Naive thymus-derived CD4-positive, alpha-beta T cell (primary cell): Measurements from ENCODE around the gene GARIN5A. TPM values are rescaled to one million over a fixed set of nuclear protein-coding genes. Genes with fewer than 3 reads are reported as not detected.
A peak's percentile ranks its signal among the peaks of the same experiment; 100 is the strongest.

Source experiments
- ATAC-seq: fragments of 150-1000 bp; cut with Tn5 transposase; 2 replicates; pipeline ENCODE4 v1.10.0; 2021; ENCODE audit warnings: mild to moderate bottlenecking, moderate library complexity
- CTCF ChIA-PET: fragments of 350-600 bp; sonication (Branson Sonifier 250); formaldehyde crosslinking; loops from one replicate; lab custom pipeline; 2021; ENCODE audit warnings: antibody characterized with exemption; lab: Charles Lee
- POLR2A ChIA-PET: fragments of 350-600 bp; sonication (Branson Sonifier 250); formaldehyde crosslinking; loops from one replicate; lab custom pipeline; 2021; ENCODE audit warnings: antibody characterized with exemption, inconsistent platforms; lab: Charles Lee
- DNase-seq, 9 donors: peaks; one replicate each; pipeline versions ENCODE4 v3.0.0 to v3.0.0-alpha.2; 2020 to 2022; ENCODE audit warnings: mixed read lengths in 1 of 9
- H3K27ac ChIP-seq: one replicate; pipeline ENCODE4 v1.7.0; 2013; ENCODE audit warnings: mild to moderate bottlenecking, low read depth, low read length, moderate library complexity
- H3K27me3 ChIP-seq, 2 donors: one replicate each; pipeline ENCODE4 v1.7.0; 2013; ENCODE audit warnings: low read length in 2 of 2, mild to moderate bottlenecking in 2 of 2, moderate library complexity in 2 of 2; ENCODE audit not compliant: control insufficient read depth in 2 of 2, insufficient read depth in 2 of 2
- H3K36me3 ChIP-seq, 3 experiments: 1 replicate in 2 of 3; 2 replicates in 1 of 3; pipeline ENCODE4 v1.7.0; 2013; ENCODE audit warnings: low read length in 3 of 3, mild to moderate bottlenecking in 3 of 3, moderate library complexity in 1 of 3; ENCODE audit not compliant: insufficient read depth in 3 of 3, control insufficient read depth in 2 of 3
- H3K4me1 ChIP-seq, 2 donors: one replicate each; pipeline ENCODE4 v1.7.0; 2013; ENCODE audit warnings: low read length in 2 of 2, mild to moderate bottlenecking in 2 of 2, moderate library complexity in 1 of 2; ENCODE audit not compliant: control insufficient read depth in 2 of 2, insufficient read depth in 2 of 2
- H3K4me3 ChIP-seq: 2 replicates; pipeline ENCODE4 v1.7.0; 2013; ENCODE audit warnings: mild to moderate bottlenecking, low read length
- H3K9me3 ChIP-seq, 3 experiments: 1 replicate in 2 of 3; 2 replicates in 1 of 3; pipeline ENCODE4 v1.7.0; 2013; ENCODE audit warnings: low read length in 3 of 3; ENCODE audit not compliant: control insufficient read depth in 2 of 3
- H3K27ac Mint-ChIP-seq, 9 donors: one replicate each; pipeline ENCODE4 v1.8.0; 2020 to 2022; ENCODE audit warnings: mixed read lengths in 9 of 9, mild to moderate bottlenecking in 8 of 9, moderate library complexity in 5 of 9, inconsistent platforms in 2 of 9
- H3K27me3 Mint-ChIP-seq, 5 donors: one replicate each; pipeline ENCODE4 v1.8.0; 2021 to 2022; ENCODE audit warnings: mixed read lengths in 5 of 5, mild to moderate bottlenecking in 1 of 5
- H3K36me3 Mint-ChIP-seq, 5 donors: one replicate each; pipeline ENCODE4 v1.8.0; 2020 to 2022; ENCODE audit warnings: mixed read lengths in 5 of 5, mild to moderate bottlenecking in 3 of 5, inconsistent platforms in 1 of 5
- H3K4me1 Mint-ChIP-seq, 7 donors: one replicate each; pipeline ENCODE4 v1.8.0; 2020 to 2022; ENCODE audit warnings: mixed read lengths in 7 of 7, mild to moderate bottlenecking in 3 of 7, inconsistent platforms in 1 of 7
- H3K4me3 Mint-ChIP-seq, 10 donors: one replicate each; pipeline ENCODE4 v1.8.0; 2020 to 2022; ENCODE audit warnings: mild to moderate bottlenecking in 10 of 10, mixed read lengths in 10 of 10, moderate library complexity in 6 of 10, inconsistent platforms in 2 of 10
- H3K9me3 Mint-ChIP-seq, 11 donors: one replicate each; pipeline ENCODE4 v1.8.0; 2020 to 2022; ENCODE audit warnings: mixed read lengths in 11 of 11, mild to moderate bottlenecking in 4 of 11, inconsistent platforms in 1 of 11, moderate library complexity in 1 of 11
- intact Hi-C, 2 donors: fragments of 100-400 bp; cut with micrococcal nuclease; formaldehyde crosslinking; loops; one replicate each; pipeline ENCODE4 v1.15.1; 2023
- polyA plus RNA-seq, 2 donors: library from polyadenylated mRNA; unstranded; fragments of 300-500 nt; fragmentation: Illumina TruSeq; gene quantifications; one replicate each; pipeline ENCODE4 v1.2.3, GENCODE V29; 2021
- total RNA-seq, 6 experiments: library from RNA in 5 of 6; stranded (reverse) in 5 of 6; gene quantifications; 1 replicate in 5 of 6; 2 replicates in 1 of 6; pipeline ENCODE4 v1.2.3 and lab custom pipeline; 2021 to 2026

The GARIN5A gene
- total and polyA plus RNA-seq, 7 experiments from 2014 or later = 0.59 to 3.1 (median 0.76) TPM; not detected in 1

DNA sequence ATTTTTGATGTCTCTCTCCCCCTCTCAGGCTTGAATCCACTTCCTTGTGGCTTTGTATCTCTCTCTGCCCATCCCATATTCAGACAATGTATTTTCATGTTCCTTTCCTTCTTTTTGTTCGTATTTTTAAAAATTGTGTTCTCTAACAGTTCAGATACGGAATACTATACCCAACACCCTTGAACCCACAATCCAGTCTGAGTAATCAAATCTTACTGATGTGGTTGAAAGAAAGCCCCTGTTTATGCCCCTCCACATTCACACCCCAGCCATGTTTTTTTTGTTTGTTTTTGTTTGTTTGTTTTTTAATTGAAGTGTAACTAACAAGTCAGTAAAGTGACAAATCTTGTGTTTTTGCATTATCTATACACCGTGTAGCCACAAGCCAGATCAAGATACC, 56.5 kb downstream of the GARIN5A start:
- Histone ChIP-seq H3K4me3 (no peak overlapping the region), H3K36me3 (no peaks in the 10 kb centered on the region), H3K4me1 (no peaks in the 10 kb centered on the region), H3K27me3 (no peaks in the 10 kb centered on the region), H3K9me3 (no peaks in the 10 kb centered on the region), H3K27ac (no peak overlapping the region)
- H3K36me3 Mint-ChIP-seq = peaks cover 0 to 10% (median 4%) of the 10 kb centered on the region in 5 donors
- ATAC-seq = no peak
- H3K27ac Mint-ChIP-seq = peak overlapping the region in 1 of 9 donors; percentile 15
- peak overlapping the region in 1 of 10 donors; percentile 27 for H3K4me3 Mint-ChIP-seq
- peaks cover 0 to 3% (median 0%) of the 10 kb centered on the region in 11 donors for H3K9me3 Mint-ChIP-seq
- peaks cover 11 to 20% (median 13%) of the 10 kb centered on the region in 7 donors for H3K4me1 Mint-ChIP-seq
- CTCF ChIA-PET = interaction anchor here (0.6 kb wide), 1 partner anchor 59 kb away, joined by 3 read pairs; no protein-coding TSS in a partner anchor
- H3K27me3 Mint-ChIP-seq = peaks cover 8 to 34% (median 23%) of the 10 kb centered on the region in 5 donors
- DNase-seq = no peak
- POLR2A ChIA-PET = no interaction called here
- intact Hi-C loops = no loop called here

DNA sequence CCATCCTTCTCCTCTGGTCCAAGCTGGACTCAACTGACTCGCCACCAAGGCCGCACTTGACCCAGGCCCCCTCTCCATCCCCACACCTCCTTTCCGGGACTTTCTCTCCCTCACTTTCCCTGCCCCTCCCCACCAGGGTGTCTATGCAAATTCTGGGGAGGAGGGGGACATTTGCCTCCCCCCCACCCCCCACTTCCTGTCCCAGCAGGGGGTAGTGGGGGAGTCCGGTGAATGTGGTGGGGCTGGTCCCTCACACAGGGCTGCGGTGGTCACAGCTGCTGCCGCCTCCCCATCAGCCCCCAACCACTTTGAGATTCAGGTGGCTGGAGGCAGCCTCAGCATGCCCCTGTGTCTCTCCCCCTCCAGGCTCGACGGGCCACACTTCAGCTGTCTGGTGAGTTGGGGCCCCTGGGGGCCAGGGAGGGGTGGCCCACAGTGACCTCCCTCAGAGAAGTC, 57.0 kb downstream of the GARIN5A start:
- Histone ChIP-seq H3K27me3 (no peaks in the 10 kb centered on the region), H3K27ac (no peak overlapping the region), H3K36me3 (no peaks in the 10 kb centered on the region), H3K4me3 (no peak overlapping the region), H3K9me3 (no peaks in the 10 kb centered on the region), H3K4me1 (no peaks in the 10 kb centered on the region)
- intact Hi-C loops = no loop called here
- Mint-ChIP-seq H3K4me1 (peaks cover 11 to 20% (median 13%) of the 10 kb centered on the region in 7 donors), H3K9me3 (peaks cover 0 to 3% (median 0%) of the 10 kb centered on the region in 11 donors), H3K36me3 (peaks cover 0 to 10% (median 4%) of the 10 kb centered on the region in 5 donors), H3K27ac (peak overlapping the region in 1 of 9 donors; percentile 36), H3K27me3 (peaks cover 8 to 34% (median 23%) of the 10 kb centered on the region in 5 donors), H3K4me3 (no peak overlapping the region)
- POLR2A ChIA-PET = no interaction called here
- CTCF ChIA-PET = no interaction called here
- DNase-seq (no peak), ATAC-seq (no peak)

- Histone ChIP-seq H3K4me3 (no peak overlapping the region), H3K9me3 (no peaks in the 10 kb centered on the region), H3K36me3 (no peaks in the 10 kb centered on the region), H3K27ac (no peak overlapping the region), H3K27me3 (no peaks in the 10 kb centered on the region), H3K4me1 (no peaks in the 10 kb centered on the region)
- Mint-ChIP-seq H3K4me1 (peaks cover 11 to 20% (median 13%) of the 10 kb centered on the region in 7 donors), H3K36me3 (peaks cover 0 to 10% (median 4%) of the 10 kb centered on the region in 5 donors), H3K4me3 (peak overlapping the region in 1 of 10 donors; percentile 11), H3K27me3 (peaks cover 8 to 33% (median 23%) of the 10 kb centered on the region in 5 donors), H3K27ac (peak overlapping the region in 1 of 9 donors; percentile 36), H3K9me3 (peaks cover 0 to 3% (median 0%) of the 10 kb centered on the region in 11 donors)
- intact Hi-C loops = no loop called here
- ChIA-PET CTCF (no interaction called here), POLR2A (no interaction called here)
- ATAC-seq (no peak), DNase-seq (no peak)
These were observed 57.5 kb downstream of the GARIN5A start for GRCh38 chr19:50419022-50419579.

DNA sequence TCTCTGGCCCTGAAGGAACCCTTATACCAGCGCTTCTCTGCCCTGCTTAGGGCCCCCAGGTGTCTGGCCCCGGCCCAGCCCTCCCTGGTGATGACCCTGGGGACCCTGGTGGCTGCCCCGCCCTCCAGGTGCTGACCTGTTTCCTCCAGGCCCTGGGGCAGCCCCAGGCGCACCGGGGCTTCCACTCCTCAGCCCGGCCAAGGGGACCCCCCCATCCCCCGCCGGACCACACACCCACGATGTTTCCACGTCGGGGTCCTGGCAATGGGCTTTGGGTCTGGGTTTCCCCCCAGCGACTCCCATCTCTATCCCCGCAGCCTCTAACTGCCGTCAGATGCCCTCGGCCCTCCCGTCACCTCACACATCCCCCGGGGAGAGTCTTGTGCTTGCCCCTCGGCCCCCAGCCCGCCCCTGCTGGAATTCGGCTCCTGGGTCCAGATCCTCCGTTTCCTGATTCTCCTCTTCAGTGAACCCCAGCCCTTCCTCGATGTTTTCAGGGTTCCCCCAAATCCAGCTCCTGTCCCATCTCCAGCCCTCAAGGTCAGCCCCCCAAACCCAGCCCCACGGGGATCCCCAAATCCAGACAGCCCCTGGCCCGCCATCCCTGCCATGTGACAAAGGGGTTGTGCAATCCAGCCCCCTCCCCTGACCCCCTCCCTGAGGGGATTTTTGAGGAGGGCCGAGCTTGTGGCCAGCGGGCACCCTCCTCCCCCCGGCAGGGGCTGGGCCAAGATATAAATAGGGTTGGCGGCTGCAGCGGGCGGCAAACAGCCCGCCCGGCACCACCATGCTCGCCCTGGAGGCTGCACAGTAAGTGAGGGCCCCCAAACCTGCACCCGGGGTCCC, 58.2 kb downstream of the GARIN5A start, which contains the start of gene SPIB:
SPIB (plus strand) TSS at position 763 of the 846 bp plus-strand sequence; CDS start at position 788, 25 bp downstream.
- Mint-ChIP-seq H3K27me3 (peaks cover 8 to 31% (median 23%) of the 10 kb centered on the region in 5 donors), H3K9me3 (peaks cover 0 to 3% (median 0%) of the 10 kb centered on the region in 11 donors), H3K27ac (peak within 1 kb of the TSS in 1 of 9 donors; percentile 36), H3K36me3 (peaks cover 0 to 10% (median 4%) of the 10 kb centered on the region in 5 donors), H3K4me1 (peaks cover 11 to 17% (median 13%) of the 10 kb centered on the region in 7 donors), H3K4me3 (peak within 1 kb of the TSS in 1 of 10 donors; percentile 11)
- no peak for ATAC-seq
- Histone ChIP-seq H3K36me3 (no peaks in the 10 kb centered on the region), H3K27me3 (no peaks in the 10 kb centered on the region), H3K4me1 (no peaks in the 10 kb centered on the region), H3K27ac (no peak within 1 kb of the TSS), H3K9me3 (no peaks in the 10 kb centered on the region), H3K4me3 (no peak within 1 kb of the TSS)
- ChIA-PET CTCF (no interaction called here), POLR2A (no interaction called here)
- no peak for DNase-seq
- intact Hi-C loops = no loop called here

GRCh38 chr19:50417111-50418081, 59.3 kb downstream of the GARIN5A start:
- ChIA-PET POLR2A (no interaction called here), CTCF (no interaction called here)
- Mint-ChIP-seq H3K27me3 (peaks cover 8 to 31% (median 23%) of the 10 kb centered on the region in 5 donors), H3K4me3 (no peak overlapping the region), H3K36me3 (peaks cover 0 to 12% (median 4%) of the 10 kb centered on the region in 5 donors), H3K4me1 (peaks cover 11 to 17% (median 13%) of the 10 kb centered on the region in 7 donors), H3K27ac (no peak overlapping the region), H3K9me3 (peaks cover 0 to 3% (median 0%) of the 10 kb centered on the region in 11 donors)
- Histone ChIP-seq H3K36me3 (no peaks in the 10 kb centered on the region), H3K27ac (no peak overlapping the region), H3K4me1 (no peaks in the 10 kb centered on the region), H3K4me3 (no peak overlapping the region), H3K9me3 (no peaks in the 10 kb centered on the region), H3K27me3 (no peaks in the 10 kb centered on the region)
- ATAC-seq (no peak), DNase-seq (no peak)
- intact Hi-C loops = no loop called here
